IPS DF 4.7 (cell line): ENCODE results near the gene IGHMBP2.

ENCODE experiments used
- DNase-seq: peaks from one replicate; pipeline ENCODE4 v3.0.0-alpha.2; 2013; ENCODE audit warnings: low spot score; ENCODE audit errors: extremely low read depth

The IGHMBP2 gene

GRCh38 chr11:68939583-68940555, 36.2 kb downstream of the IGHMBP2 start:
- DNase-seq: no peak

- DNase-seq: no peak
Measured at GRCh38 chr11:68940651-68941323, 37.1 kb downstream of the IGHMBP2 start.

- DNase-seq: no peak
Measured at GRCh38 chr11:68941324-68942094, 37.8 kb downstream of the IGHMBP2 start.

- no peak for DNase-seq
Measured at GRCh38 chr11:68942095-68942620, 38.5 kb downstream of the IGHMBP2 start.

- DNase-seq: no peak
Measured at GRCh38 chr11:68942751-68943271, 39.1 kb downstream of the IGHMBP2 start.

- DNase-seq: no peak
Measured at GRCh38 chr11:68946416-68947090, 42.9 kb downstream of the IGHMBP2 start.

GRCh38 chr11:68947151-68947550, 43.5 kb downstream of the IGHMBP2 start:
- DNase-seq: no peak

- no peak for DNase-seq
Measured at GRCh38 chr11:68948496-68948895, 44.8 kb downstream of the IGHMBP2 start.

GRCh38 chr11:68948935-68949334, 45.2 kb downstream of the IGHMBP2 start:
- no peak for DNase-seq

GRCh38 chr11:68950270-68950669, 46.6 kb downstream of the IGHMBP2 start:
- DNase-seq: peak; percentile 38

GRCh38 chr11:68950762-68951161, 47.1 kb downstream of the IGHMBP2 start:
- DNase-seq: no peak

GRCh38 chr11:68954836-68955606, 51.3 kb downstream of the IGHMBP2 start:
- DNase-seq: no peak

- no peak for DNase-seq
Measured at GRCh38 chr11:68955607-68955958, 51.9 kb downstream of the IGHMBP2 start.

- no peak for DNase-seq
Measured at GRCh38 chr11:68956142-68956541, 52.5 kb downstream of the IGHMBP2 start.

GRCh38 chr11:68956547-68957254, 53.0 kb downstream of the IGHMBP2 start:
- no peak for DNase-seq

GRCh38 chr11:68958211-68958610, 54.5 kb downstream of the IGHMBP2 start:
- DNase-seq: no peak

- no peak for DNase-seq
Measured at GRCh38 chr11:68959465-68960293, 56.0 kb downstream of the IGHMBP2 start.

GRCh38 chr11:68960294-68961071, 56.8 kb downstream of the IGHMBP2 start:
- DNase-seq: no peak
